GM19238 (cell line): Measurements from ENCODE around the gene FAM193A.

Experiments used
- DNase-seq: peaks from one replicate; pipeline ENCODE4 v3.0.0; 2011; ENCODE audit warnings: low spot score; ENCODE audit not compliant: insufficient read length

FAM193A gene

DNA sequence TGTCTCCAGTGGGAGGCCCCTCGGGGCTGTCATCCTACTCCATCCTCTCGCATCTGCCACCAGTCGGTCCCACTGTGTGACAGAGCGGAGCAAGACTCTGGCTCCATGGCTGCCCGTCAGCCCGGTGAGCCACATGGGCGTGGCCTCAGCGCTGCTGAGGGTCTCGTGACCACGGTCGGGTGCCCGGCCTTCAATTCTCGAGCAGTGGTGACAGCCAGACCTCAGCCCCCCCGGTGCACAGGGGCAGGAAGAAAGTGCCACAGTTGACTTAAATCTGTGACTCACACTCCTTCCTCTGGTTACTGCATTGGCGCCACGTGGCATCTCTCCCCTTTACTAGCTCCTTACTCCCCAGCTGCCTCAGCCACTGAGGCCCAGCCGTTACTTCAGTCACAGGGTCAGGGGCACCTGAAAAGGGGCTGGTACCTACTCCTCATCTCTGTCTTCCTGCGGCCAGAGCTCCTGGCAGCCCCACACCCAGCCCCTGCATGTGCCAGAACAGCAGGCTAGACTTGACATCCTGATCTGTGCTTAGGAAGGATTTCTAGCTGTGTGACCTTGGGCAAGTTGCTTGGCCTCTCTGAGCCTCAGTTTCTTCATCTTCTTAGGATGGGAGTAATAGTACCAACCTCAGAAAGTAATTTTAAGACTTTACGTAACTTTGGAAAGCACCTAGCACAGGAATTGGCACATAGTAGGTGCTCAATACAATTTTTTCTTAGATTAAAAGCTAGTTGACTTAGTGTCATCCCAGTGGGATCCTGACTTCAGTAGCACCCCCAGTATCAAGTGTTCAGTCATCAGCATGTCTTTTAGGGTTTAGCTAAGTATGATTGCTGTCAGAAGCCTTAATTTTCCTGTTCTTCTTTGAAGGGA lies 153.6 kb downstream of the FAM193A start:
- DNase-seq, result peak; percentile 42

GRCh38 chr4:2691313-2691712 lies 154.9 kb downstream of the FAM193A start:
- no peak for DNase-seq

DNA sequence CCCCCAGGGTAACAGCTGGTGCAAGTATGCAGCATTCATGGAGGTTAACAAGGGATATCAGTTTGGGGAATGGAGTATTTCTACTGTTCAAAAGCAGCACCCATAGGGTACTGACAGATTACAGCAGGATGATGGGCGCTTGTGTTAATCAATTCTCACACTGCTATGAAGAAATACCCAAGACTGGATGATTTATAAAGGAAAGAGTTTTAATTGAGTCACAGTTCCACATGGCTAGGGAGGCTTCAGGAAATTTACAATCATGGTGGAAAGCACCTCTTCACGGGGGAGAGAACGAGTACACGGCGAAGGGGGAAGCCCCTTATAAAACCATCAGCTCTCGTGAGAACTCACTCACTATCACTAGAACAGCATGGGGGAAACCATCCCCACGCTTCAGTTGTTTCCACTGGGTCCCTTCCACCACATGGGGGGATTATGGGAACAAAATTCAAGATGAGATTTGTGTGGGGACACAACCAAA lies 155.5 kb downstream of the FAM193A start:
- no peak for DNase-seq

DNA sequence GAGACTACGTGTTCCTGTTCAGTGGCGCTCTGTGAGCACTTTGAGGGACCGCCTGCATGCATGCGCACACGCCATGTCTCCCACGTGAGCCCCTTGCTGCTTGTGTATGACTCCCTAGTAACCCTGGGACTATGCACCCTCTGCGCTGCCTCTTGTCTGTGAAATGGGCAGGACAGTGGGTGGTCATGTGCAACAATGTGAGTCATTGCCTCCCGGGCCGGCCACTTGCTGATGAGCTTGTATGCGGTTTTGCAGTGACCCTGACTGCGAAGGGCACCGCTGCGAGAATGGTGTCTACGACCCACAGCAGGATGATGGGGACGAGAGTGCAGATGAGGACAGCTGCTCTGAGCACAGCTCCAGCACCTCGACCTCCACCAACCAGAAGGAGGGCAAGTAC lies 158.2 kb downstream of the FAM193A start:
- no peak for DNase-seq

GRCh38 chr4:2695346-2696060 lies 159.1 kb downstream of the FAM193A start:
- DNase-seq, result no peak

GRCh38 chr4:2696423-2696822 lies 160.0 kb downstream of the FAM193A start:
- peak; percentile 78 for DNase-seq

- DNase-seq, result no peak
Observed at GRCh38 chr4:2697995-2698414, 161.6 kb downstream of the FAM193A start.

DNA sequence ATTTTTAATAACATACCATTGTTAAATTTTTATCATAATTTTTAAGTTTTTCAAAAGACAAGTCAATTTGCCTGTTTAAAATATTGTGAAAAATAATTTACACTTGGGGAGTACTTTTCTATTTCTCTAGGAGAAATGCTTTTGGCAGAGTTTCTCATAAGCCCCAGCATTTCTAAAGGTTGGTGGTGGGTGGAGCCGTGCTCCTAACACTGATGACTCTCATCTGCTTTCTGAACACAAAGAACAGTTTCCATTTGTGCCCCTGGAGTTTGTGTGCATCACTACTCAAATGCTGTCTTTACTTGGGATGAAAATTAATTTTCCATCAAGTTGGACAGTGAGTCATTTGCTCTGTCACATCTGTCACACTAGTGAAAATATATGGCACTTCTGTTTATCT lies 162.1 kb downstream of the FAM193A start:
- no peak for DNase-seq

DNA sequence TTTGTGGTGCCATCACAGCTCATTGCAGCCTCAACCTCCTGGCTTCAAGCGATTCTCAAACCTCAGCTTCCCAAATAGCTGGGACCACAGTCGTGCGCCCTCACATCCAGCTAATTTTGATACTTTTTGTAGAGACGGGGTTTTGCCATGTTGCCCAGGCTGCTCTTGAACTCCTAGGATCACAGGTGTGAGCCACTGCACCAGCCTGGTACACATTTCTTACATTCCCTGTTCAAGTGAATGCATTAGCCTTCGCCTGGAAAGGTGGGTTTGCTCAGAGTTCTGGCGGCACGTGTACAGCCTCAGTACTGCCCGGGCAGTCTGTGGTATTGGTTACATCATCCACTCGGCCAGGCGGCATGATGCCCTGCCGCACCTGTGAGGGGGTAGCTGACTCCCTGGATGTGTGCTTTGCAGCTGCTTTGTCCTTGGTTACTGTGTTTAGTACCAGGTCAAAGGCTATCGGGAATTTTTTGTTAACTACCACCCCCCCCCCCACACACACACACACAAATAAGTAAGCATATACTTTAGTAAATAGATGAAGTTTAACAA lies 162.6 kb downstream of the FAM193A start:
- no peak for DNase-seq

- no peak for DNase-seq
Observed at GRCh38 chr4:2699534-2699933, 163.1 kb downstream of the FAM193A start.

DNA sequence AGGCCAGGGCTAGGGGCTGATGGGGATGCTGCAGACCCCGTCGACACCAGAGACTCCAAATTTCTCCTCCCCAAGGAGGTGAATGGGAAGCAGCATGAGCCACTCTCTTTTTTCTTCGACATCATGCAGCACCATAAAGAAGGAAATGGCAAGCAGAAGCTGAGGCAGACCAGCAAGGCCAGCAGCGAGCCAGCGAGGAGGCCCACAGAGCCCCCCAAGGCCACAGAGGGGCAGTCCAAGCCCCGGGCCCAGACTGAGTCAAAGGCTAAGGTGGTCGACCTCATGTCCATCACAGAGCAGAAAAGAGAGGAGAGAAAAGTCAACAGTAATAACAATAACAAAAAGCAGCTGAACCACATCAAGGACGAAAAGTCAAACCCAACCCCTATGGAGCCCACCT lies 163.6 kb downstream of the FAM193A start:
- no peak for DNase-seq

GRCh38 chr4:2702361-2702760 lies 165.9 kb downstream of the FAM193A start:
- DNase-seq, result no peak

DNA sequence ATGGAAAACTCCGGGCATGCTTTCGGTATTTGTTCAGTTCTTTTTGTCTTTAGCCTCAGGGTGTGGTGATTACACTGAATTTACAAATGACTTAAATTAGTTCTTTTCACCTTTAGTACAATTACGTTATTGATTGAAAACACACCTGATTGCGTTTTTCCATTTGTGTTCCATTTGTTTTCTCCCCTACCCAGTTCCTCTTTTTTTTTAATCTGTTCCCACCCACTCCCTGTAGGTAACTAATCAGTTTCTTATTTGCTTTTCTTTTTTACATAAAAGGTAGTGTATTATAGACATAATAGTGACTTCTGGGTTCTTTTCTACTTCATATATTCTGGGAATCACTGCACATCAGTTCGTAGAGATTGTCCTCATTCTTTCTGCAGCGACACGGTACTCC lies 166.3 kb downstream of the FAM193A start:
- DNase-seq, result no peak

GRCh38 chr4:2712261-2712842 lies 175.9 kb downstream of the FAM193A start:
- no peak for DNase-seq

- DNase-seq, result no peak
Observed at GRCh38 chr4:2713337-2713736, 176.9 kb downstream of the FAM193A start.

DNA sequence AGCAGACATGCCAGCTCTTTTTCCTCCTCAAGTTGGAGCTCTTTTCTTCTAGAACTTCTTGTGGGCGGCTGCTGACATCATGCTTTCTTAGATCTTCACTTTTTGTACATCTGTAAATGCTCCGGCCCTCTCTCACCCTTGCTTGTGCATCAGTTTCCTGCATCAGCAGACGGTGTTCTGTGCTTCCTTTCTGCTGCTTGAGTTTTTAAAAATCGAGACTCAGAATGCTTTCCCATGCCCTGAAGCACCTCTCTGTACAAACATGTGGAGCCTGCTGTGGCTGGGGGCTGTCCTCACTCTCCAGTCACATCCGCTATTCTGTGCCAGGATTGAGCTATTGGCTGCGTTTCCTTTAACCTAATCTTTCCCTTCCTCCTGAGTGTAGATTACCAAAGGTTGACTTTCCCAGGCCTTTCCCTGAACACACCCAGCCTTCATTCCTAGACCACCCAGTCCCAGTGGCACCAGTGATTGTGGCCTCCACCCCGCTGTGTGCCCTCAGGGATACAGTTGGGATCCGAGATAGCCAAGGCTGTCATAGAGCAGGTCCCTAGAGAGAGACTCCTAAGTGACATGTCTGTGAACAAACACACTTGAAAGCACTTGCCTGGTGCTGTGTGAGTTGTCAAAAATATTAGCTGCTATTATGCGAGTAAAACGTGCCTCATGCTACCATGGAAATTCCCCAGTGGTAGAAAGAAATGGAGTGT lies 177.8 kb downstream of the FAM193A start:
- no peak for DNase-seq

GRCh38 chr4:2714918-2715317 lies 178.5 kb downstream of the FAM193A start:
- DNase-seq, result no peak

DNA sequence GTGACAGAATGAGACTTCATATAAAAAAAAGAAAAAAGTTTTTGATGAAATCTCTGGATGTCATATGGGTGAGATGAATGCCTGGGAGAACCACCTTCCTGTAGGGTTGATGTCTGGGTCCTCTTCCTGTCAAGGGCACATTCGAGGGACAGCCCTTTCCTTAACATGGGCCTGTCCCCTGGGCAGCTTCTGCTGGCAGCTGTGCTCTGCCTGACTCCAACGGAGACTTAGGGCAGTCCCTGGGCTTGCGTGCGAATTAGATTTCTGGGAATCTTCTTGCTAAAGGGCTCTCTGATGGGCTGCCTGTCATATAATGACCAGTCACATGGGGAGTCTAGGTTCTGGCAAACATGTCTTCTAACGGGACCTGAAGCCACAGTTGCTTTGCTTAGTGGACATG lies 179.0 kb downstream of the FAM193A start:
- DNase-seq, result no peak

GRCh38 chr4:2716236-2716635 lies 179.8 kb downstream of the FAM193A start:
- DNase-seq, result no peak

DNA sequence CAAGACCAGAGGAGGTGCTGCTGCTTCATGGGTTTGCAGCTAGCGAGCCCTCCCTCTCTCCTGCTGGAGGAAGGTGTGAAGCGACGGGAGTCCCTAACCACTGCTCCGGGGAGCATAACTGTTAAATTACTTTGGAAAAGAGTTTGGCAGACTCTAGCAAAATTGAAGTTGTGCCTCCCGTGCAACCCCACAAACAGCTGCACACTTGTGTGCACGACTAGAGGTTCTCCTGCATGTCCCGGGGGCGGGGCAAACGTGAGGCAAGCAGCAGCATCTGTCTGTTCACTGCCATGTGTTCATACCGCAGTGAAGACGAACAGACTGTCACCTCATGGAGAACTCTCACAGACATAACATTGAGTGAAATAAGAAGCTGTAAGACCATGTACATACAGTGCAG lies 185.1 kb downstream of the FAM193A start:
- DNase-seq, result no peak

DNA sequence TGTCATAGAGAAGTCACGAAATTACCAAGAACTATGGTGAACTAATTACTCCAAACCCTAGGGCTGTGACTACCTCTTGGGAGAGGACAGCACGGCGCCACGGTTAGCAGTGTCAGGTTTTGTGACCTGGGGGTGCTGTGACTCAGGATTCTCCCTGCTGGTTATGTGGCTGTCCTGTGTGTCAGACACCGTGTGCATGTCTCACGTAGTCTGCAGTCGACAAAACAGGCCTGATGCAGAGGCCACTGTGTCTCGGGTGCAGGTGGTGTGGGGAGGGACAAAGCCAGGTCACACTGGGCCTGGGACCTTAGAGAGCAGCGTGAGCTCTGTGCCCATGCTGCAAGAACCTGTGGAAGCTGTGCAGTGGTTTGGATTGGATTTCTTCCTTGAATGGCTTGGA lies 185.6 kb downstream of the FAM193A start:
- no peak for DNase-seq
